OCI-LY3 (cell line): ENCODE results near the gene COBL.

Experiments
- EZH2phosphoT487 ChIP-seq: fragments of 200-600 bp; shearing (Covaris generic); IDR thresholded peaks from 2 replicates; pipeline ENCODE4 v1.6.1; 2018; ENCODE audit warnings: antibody characterized with exemption, mixed run types, low read depth
- TF ChIP-seq, protein P1 (sequence below): fragments of 200-600, 300-600 bp; sonication (generic); IDR thresholded peaks from 2 replicates; pipeline ENCODE4 v1.5.1; 2014; ENCODE audit warnings: antibody characterized with exemption, low read length, low read depth

DNA sequence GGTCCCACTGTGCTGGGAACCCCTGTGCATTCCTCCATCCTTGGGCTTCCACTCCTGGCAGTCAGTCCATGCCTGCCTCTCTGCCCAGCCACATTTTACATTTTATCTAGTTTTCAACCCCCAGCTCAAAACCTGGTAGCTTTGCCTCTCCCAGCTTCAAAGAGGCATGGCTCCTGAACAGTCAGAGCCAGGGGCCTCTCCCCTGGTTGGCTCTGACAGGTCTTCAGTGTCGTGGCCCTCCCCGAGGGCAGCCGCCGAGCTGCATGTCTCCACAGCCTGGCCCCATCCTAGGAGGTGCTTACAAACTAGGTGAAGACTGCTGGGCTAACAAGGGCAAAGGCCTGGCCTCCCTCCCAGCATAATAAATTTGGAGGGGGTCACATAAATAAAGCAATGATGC is 14.8 kb downstream of the COBL start:
- TF ChIP-seq, protein P1, sequence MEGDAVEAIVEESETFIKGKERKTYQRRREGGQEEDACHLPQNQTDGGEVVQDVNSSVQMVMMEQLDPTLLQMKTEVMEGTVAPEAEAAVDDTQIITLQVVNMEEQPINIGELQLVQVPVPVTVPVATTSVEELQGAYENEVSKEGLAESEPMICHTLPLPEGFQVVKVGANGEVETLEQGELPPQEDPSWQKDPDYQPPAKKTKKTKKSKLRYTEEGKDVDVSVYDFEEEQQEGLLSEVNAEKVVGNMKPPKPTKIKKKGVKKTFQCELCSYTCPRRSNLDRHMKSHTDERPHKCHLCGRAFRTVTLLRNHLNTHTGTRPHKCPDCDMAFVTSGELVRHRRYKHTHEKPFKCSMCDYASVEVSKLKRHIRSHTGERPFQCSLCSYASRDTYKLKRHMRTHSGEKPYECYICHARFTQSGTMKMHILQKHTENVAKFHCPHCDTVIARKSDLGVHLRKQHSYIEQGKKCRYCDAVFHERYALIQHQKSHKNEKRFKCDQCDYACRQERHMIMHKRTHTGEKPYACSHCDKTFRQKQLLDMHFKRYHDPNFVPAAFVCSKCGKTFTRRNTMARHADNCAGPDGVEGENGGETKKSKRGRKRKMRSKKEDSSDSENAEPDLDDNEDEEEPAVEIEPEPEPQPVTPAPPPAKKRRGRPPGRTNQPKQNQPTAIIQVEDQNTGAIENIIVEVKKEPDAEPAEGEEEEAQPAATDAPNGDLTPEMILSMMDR = no peak
- TF ChIP-seq EZH2phosphoT487 = no peak
